Transverse colon (tissue), 4 donors: Measurements from ENCODE around the gene MKNK1. TPM values are rescaled to one million over a fixed set of nuclear protein-coding genes. Genes with fewer than 3 reads are reported as not detected.

Experiments used
- DNase-seq: peaks from one replicate; pipeline ENCODE4 v3.0.0-alpha.2; 2019
- H3K27ac ChIP-seq, 4 donors: fragments of 200-600 bp; sonication (generic); 2 replicates each; pipeline ENCODE4 v1.5.1; 2016 to 2018; ENCODE audit warnings: inconsistent platforms in 4 of 4
- H3K27me3 ChIP-seq: fragments of 200-600 bp; sonication (generic); 2 replicates; pipeline ENCODE4 v1.5.1; 2017; ENCODE audit warnings: inconsistent platforms
- H3K36me3 ChIP-seq, 4 donors: fragments of 200-600 bp; sonication (generic); 2 replicates each; pipeline ENCODE4 v1.5.1; 2017 to 2019; ENCODE audit warnings: inconsistent platforms in 4 of 4
- H3K4me1 ChIP-seq, 4 donors: fragments of 200-600 bp; sonication (generic); 2 replicates each; pipeline ENCODE4 v1.5.1; 2017 to 2020; ENCODE audit warnings: inconsistent platforms in 4 of 4
- H3K4me3 ChIP-seq, 4 donors: fragments of 200-600 bp; sonication (generic); 1 replicate in 1 of 4; 2 replicates in 3 of 4; pipeline versions ENCODE4 v1.5.1 to v1.6.1; 2017 to 2019; ENCODE audit warnings: inconsistent platforms in 4 of 4
- H3K9me3 ChIP-seq, 2 donors: fragments of 200-600 bp; sonication (generic); 2 replicates each; pipeline ENCODE4 v1.5.1; 2017 to 2019; ENCODE audit warnings: inconsistent platforms in 2 of 2
- EP300 ChIP-seq: sonication (generic); formaldehyde crosslinking; IDR thresholded peaks from one replicate; pipeline ENCODE4 v1.6.1; 2017; ENCODE audit warnings: antibody characterized with exemption, low read depth
- POLR2A ChIP-seq: fragments of 450-650 bp; IDR thresholded peaks from one replicate; pipeline ENCODE4 v1.6.1; 2016; ENCODE audit warnings: antibody characterized with exemption, mild to moderate bottlenecking, moderate library complexity
- POLR2AphosphoS5 ChIP-seq, 3 donors: sonication (generic); formaldehyde crosslinking; IDR thresholded peaks; one replicate each; pipeline ENCODE4 v1.6.1; 2016; ENCODE audit warnings: antibody characterized with exemption in 3 of 3
- WGBS, 2 donors: methylation state at CpG; one replicate each; pipeline ENCODE4 v1.1.5; 2018; ENCODE audit warnings: low coverage in 1 of 2; 5-methylcytosine and 5-hydroxymethylcytosine counted together
- in situ Hi-C, 4 donors: fragments of 200-750 bp; cut with MboI; loops; one replicate each; pipeline versions ENCODE4 v1.15.0 to v1.15.1; 2017; ENCODE audit warnings: low sequenced_read_pairs in 3 of 4, low pct_ligation_motif_present in 1 of 4, low pct_unique_long_range_greater_than_20kb in 1 of 4
- intact Hi-C: fragments of 100-400 bp; cut with DNase I; formaldehyde crosslinking; loops from one replicate; pipeline ENCODE4 v1.15.1; 2023; ENCODE audit warnings: low total_unique reads
- total RNA-seq, 4 donors: library from RNA; depleted of rRNA; stranded (reverse); fragments of >200 nt; gene quantifications; one replicate each; pipeline ENCODE4 v1.1.0, GENCODE V29; 2016
- TF ChIP-seq, protein P1 (sequence below), 5 experiments: fragments of 200-600 bp in 3 of 5; fragments of 450-650 bp in 2 of 5; sonication (generic) in 3 of 5; IDR thresholded peaks; 1 replicate in 2 of 5; 2 replicates in 3 of 5; pipeline ENCODE4 v1.5.1; 2016 to 2017; ENCODE audit warnings: antibody characterized with exemption in 5 of 5, inconsistent platforms in 3 of 5, mild to moderate bottlenecking in 2 of 5, moderate library complexity in 1 of 5

The MKNK1 gene
- total RNA-seq, 4 donors from 2014 or later, result 59.5 to 80.5 (median 62.3) TPM

DNA sequence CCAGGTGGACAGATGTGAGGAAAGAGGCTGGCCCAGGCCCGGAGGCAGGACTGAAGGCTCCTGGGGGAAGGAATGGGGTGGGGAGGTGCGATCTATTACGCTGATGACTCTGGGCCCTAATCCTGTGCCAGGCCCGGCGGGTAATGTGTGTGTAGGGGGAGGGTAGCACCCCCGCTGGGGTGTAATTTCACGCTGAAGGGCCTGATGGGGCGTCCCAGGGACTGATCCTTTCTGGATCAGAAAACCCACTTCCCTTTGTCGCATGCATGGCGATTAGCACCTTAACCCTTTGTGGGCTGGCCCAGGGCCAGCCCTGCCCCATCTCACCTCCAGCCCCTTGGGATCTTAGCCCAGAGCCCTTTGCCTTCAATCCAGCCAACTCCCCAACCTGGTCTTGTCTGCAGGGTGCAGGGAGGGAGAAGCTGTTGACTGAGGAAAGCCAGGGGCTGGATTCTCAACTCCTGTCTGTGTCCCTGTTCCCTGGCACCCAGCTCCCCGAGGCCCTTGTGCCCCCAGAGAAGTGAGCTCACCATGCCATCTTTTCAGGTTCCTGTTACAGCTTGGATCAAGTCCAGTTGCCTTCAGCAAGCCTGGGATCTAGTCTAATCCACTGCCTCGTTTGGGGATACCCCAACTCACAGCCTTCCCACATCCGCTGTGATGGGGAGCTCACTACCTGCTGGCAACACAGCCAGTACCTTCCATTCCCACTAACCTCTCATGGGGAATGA, 78.7 kb downstream of the MKNK1 start:
- Histone ChIP-seq H3K4me3 (no peak overlapping the region), H3K36me3 (no peaks in the 10 kb centered on the region), H3K4me1 (peaks cover 0 to 19% (median 4%) of the 10 kb centered on the region in 4 donors), H3K9me3 (no peaks in the 10 kb centered on the region), H3K27ac (no peak overlapping the region), H3K27me3 (peaks cover 32% of the 10 kb centered on the region)
- in situ Hi-C loops, result loop anchor here in 3 of 4 donors (5.0 to 10.0 kb wide), 3 partner anchors 48 to 81 kb away; no protein-coding TSS in a partner anchor
- 70 to 79% methylated on average over 3 to 13 of the region's 13 CpGs for WGBS, 2 donors
- intact Hi-C loops, result loop anchor here (5.0 kb wide), 1 partner anchor 118 kb away; no protein-coding TSS in a partner anchor
- DNase-seq, result no peak
- TF ChIP-seq, protein P1, sequence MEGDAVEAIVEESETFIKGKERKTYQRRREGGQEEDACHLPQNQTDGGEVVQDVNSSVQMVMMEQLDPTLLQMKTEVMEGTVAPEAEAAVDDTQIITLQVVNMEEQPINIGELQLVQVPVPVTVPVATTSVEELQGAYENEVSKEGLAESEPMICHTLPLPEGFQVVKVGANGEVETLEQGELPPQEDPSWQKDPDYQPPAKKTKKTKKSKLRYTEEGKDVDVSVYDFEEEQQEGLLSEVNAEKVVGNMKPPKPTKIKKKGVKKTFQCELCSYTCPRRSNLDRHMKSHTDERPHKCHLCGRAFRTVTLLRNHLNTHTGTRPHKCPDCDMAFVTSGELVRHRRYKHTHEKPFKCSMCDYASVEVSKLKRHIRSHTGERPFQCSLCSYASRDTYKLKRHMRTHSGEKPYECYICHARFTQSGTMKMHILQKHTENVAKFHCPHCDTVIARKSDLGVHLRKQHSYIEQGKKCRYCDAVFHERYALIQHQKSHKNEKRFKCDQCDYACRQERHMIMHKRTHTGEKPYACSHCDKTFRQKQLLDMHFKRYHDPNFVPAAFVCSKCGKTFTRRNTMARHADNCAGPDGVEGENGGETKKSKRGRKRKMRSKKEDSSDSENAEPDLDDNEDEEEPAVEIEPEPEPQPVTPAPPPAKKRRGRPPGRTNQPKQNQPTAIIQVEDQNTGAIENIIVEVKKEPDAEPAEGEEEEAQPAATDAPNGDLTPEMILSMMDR (IDR thresholded peaks at IDR 0.05), result no peak
- TF ChIP-seq EP300, result no peak
- no peak for TF ChIP-seq POLR2A
- no peak for TF ChIP-seq POLR2AphosphoS5 (IDR thresholded peaks at IDR 0.05)

DNA sequence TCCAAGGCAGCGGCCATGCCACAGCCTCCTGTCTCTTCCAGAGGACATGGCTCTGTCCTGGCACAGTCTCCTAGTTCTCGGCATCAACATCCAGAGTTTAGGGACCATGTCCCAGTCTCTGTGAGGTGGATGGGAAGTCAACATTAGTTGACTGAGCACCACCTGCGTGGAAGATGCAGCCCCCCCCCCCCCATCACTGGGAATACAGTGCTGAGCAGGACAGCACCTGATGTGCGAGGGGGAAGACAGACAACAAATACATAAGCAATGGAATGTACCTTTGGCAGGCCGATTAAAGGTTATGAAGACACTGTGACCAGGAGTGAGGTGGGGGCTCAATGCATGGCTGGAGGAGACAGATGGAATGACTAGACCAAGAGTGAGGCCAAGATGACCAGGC, 79.2 kb downstream of the MKNK1 start:
- Histone ChIP-seq H3K4me1 (peaks cover 0 to 19% (median 4%) of the 10 kb centered on the region in 4 donors), H3K4me3 (no peak overlapping the region), H3K9me3 (no peaks in the 10 kb centered on the region), H3K36me3 (no peaks in the 10 kb centered on the region), H3K27me3 (peaks cover 26% of the 10 kb centered on the region), H3K27ac (no peak overlapping the region)
- TF ChIP-seq, protein P1 (IDR thresholded peaks at IDR 0.05), result no peak
- TF ChIP-seq POLR2AphosphoS5 (IDR thresholded peaks at IDR 0.05), result no peak
- no peak for TF ChIP-seq EP300
- no peak for TF ChIP-seq POLR2A
- in situ Hi-C loops (loop anchor here in 3 of 4 donors (5.0 to 10.0 kb wide), 3 partner anchors 48 to 80 kb away; no protein-coding TSS in a partner anchor), intact Hi-C loops (loop anchor here (5.0 kb wide), 1 partner anchor 118 kb away; no protein-coding TSS in a partner anchor)
- WGBS, 2 donors, result 80% methylated on average over 5 of the region's 5 CpGs; no CpG with 5 or more reads in 1 of the 2 donors
- DNase-seq, result no peak

DNA sequence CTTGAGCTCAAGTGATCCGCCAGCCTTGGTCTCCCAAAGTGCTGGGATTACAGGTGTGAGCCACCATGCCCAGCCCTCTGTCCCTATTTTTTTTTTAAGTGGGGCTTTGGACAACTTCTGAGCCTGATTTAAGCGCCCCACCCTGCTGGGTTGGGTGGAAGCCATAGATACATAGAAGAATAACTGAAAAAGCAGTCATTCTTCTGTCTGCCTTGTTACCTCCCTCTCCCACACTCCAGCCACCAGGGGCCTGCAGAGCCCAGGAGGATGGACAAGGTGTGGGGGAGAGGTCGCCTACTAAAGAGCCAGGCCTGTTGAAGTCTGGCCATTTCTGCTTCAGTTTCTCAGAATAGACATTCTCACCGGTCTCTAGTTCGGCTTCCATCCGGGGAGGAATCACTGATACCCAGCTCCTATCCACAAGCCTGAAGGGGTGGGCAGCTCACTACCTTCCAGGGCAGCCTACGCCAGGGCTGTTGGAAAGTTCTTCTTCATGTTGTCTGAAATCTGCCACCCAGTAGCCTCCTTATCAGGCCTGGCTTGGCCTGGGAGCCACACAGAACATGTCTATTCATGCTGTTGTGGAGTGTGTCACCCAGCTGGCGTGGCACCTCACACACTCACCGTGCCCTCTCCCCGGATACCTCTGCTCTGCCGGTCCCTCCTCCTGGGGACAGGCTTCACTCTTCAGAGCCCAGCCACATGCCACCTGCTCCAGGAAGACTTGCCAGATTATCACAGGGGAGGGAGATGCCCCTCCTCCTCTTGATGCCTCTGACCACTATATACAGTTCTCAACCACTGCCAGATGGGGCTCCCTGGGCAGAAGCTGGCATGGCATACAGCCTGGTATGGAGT, 80.3 kb downstream of the MKNK1 start:
- H3K9me3 ChIP-seq, result no peaks in the 10 kb centered on the region
- H3K36me3 ChIP-seq, result no peaks in the 10 kb centered on the region
- H3K4me1 ChIP-seq, result peaks cover 0 to 19% (median 4%) of the 10 kb centered on the region in 4 donors
- no peak overlapping the region for H3K4me3 ChIP-seq
- H3K27me3 ChIP-seq, result peaks cover 15% of the 10 kb centered on the region
- TF ChIP-seq POLR2A, result no peak
- no peak for TF ChIP-seq POLR2AphosphoS5 (IDR thresholded peaks at IDR 0.05)
- no peak for TF ChIP-seq EP300
- no peak overlapping the region for H3K27ac ChIP-seq
- intact Hi-C loops (no loop called here), in situ Hi-C loops (loop anchor here in 2 of 4 donors (10.0 kb wide), 2 partner anchors 49 to 79 kb away; no protein-coding TSS in a partner anchor)
- no peak for DNase-seq
- WGBS, 2 donors, result 84% methylated on average over 11 of the region's 11 CpGs; no CpG with 5 or more reads in 1 of the 2 donors

DNA sequence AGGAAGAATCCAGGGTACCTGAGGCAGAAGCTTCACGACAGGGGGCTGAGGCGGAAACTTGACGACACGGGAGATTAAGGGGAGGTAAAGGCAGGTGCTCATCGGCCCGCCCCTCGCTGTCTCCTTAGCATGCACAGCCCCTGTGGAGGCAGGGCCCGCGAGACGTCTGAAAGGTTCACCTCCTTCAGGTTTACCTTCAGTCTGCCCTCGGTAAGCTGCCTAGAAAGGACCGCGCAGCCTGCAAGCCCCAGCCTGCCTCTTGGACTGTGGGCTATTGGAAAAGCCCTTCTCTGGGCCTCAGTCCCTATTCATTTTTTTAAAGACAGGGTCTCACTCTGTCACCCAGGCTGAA, 81.1 kb downstream of the MKNK1 start:
- no peaks in the 10 kb centered on the region for H3K9me3 ChIP-seq
- in situ Hi-C loops (loop anchor here in 2 of 4 donors (10.0 kb wide), 2 partner anchors 48 to 78 kb away; no protein-coding TSS in a partner anchor), intact Hi-C loops (no loop called here)
- peaks cover 15% of the 10 kb centered on the region for H3K27me3 ChIP-seq
- no peak for DNase-seq
- WGBS, 2 donors, result 89 to 100% methylated on average over 2 to 13 of the region's 13 CpGs
- peaks cover 0 to 24% (median 6%) of the 10 kb centered on the region in 4 donors for H3K4me1 ChIP-seq
- H3K36me3 ChIP-seq, result no peaks in the 10 kb centered on the region
- TF ChIP-seq POLR2A (no peak), EP300 (no peak), POLR2AphosphoS5 (IDR thresholded peaks at IDR 0.05) (no peak)
- TF ChIP-seq, protein P1 (IDR thresholded peaks at IDR 0.05), result no peak
- H3K4me3 ChIP-seq, result no peak overlapping the region
- no peak overlapping the region for H3K27ac ChIP-seq
